Measurements from ENCODE around the gene IP6K1. TPM values are rescaled to one million over a fixed set of nuclear protein-coding genes. Genes with fewer than 3 reads are reported as not detected.

IP6K1 gene
- total RNA-seq, 1 experiment from 2014 or later, result 42.2 TPM

GRCh38 chr3:49831341-49831740, 45.0 kb upstream of the IP6K1 start:
- no peak overlapping the region for H4K5ac ChIP-seq (ENCODE audit: insufficient read length, low read depth, low read length)
- H4K91ac ChIP-seq (ENCODE audit: insufficient read length, low read depth, low read length), result no peak overlapping the region
- no peak overlapping the region for H3T11ph ChIP-seq (ENCODE audit: low read length)
- H2BK5ac ChIP-seq (ENCODE audit: insufficient read length, low read length), result no peak overlapping the region
- Mint-ChIP-seq H3K9me3 (no peaks in the 10 kb centered on the region), H3K4me3 (no peak overlapping the region), H3K4me1 (no peaks in the 10 kb centered on the region), H3K27me3 (ENCODE audit: low read depth) (no peaks in the 10 kb centered on the region), H3K36me3 (ENCODE audit: insufficient read depth in 1 of 3, low read depth in 3 of 3) (peaks cover 19 to 68% (median 46%) of the 10 kb centered on the region in 3 experiments; a peak in 6 of 7 replicates), H3K27ac (no peak overlapping the region)
- no peak for DNase-seq
- no peak overlapping the region for H2BK12ac ChIP-seq (ENCODE audit: insufficient read length, low read depth, low read length)
- H3K23me2 ChIP-seq (ENCODE audit: insufficient read length, low read depth, low read length, poor library complexity, severe bottlenecking), result no peaks in the 10 kb centered on the region
- no peak for TF ChIP-seq CTCF (conservative IDR thresholded peaks at IDR 0.05)
- no peaks in the 10 kb centered on the region for H3K4me1 ChIP-seq (ENCODE audit: insufficient read depth, low read length)
- H3K79me1 ChIP-seq (ENCODE audit: insufficient read depth, low read depth, low read length, poor library complexity, severe bottlenecking), result no peaks in the 10 kb centered on the region
- no peak overlapping the region for H3K9ac ChIP-seq (ENCODE audit: extremely low read depth, insufficient read length, low read length)
- H3K18ac ChIP-seq (ENCODE audit: insufficient read length, low read depth, low read length), result no peak overlapping the region
- WGBS (ENCODE audit: extremely low coverage, insufficient read length, low lambda C conversion rate), result no CpG with 5 or more reads among the region's 3 CpGs
- H3K23ac ChIP-seq (ENCODE audit: insufficient read length, low read depth, low read length), result no peak overlapping the region
- H3K79me2 ChIP-seq (ENCODE audit: insufficient read depth, low read length), result no peaks in the 10 kb centered on the region
- no peak overlapping the region for H3K27ac ChIP-seq (ENCODE audit: insufficient read length, low read depth, low read length)
- no peak overlapping the region for H2AFZ ChIP-seq (ENCODE audit: low read length)
- no peak overlapping the region for H2AK5ac ChIP-seq (ENCODE audit: insufficient read length, low read length)
- no peak overlapping the region for H3K14ac ChIP-seq (ENCODE audit: insufficient read depth, low read length)
- no peak overlapping the region for H2BK20ac ChIP-seq (ENCODE audit: low read depth, low read length, poor library complexity, severe bottlenecking)
- no peak overlapping the region for H3K56ac ChIP-seq (ENCODE audit: insufficient read length, low read depth, low read length)
- no peak overlapping the region for H4K8ac ChIP-seq (replicated peaks; ENCODE audit: insufficient read length, low read depth, low read length)
- H2BK120ac ChIP-seq (ENCODE audit: low read depth, low read length, poor library complexity, severe bottlenecking), result no peak overlapping the region
- no peak overlapping the region for H3K4me2 ChIP-seq (ENCODE audit: insufficient read depth, insufficient read length, low read length)
- no peaks in the 10 kb centered on the region for H4K20me1 ChIP-seq (ENCODE audit: control insufficient read depth, insufficient read depth, insufficient read length)
- no peak overlapping the region for H2BK15ac ChIP-seq (ENCODE audit: low read depth, low read length)
- no peaks in the 10 kb centered on the region for H3K9me3 ChIP-seq (ENCODE audit: control insufficient read depth, low read depth, low read length)
- no peak overlapping the region for H3K4ac ChIP-seq (ENCODE audit: low read depth, low read length)
- H3K27me3 ChIP-seq (ENCODE audit: insufficient read depth, low read length), result no peaks in the 10 kb centered on the region
